HG03558 (cell line): ENCODE results near the gene SPATA32.

Experiments
- ATAC-seq: cut with Tn5 transposase; IDR thresholded peaks from one replicate; pipeline ENCODE4 v1.9.1; 2021; ENCODE audit warnings: moderate number of reproducible peaks; ENCODE audit not compliant: unreplicated experiment; ENCODE audit errors: extremely low read depth

SPATA32 gene

DNA sequence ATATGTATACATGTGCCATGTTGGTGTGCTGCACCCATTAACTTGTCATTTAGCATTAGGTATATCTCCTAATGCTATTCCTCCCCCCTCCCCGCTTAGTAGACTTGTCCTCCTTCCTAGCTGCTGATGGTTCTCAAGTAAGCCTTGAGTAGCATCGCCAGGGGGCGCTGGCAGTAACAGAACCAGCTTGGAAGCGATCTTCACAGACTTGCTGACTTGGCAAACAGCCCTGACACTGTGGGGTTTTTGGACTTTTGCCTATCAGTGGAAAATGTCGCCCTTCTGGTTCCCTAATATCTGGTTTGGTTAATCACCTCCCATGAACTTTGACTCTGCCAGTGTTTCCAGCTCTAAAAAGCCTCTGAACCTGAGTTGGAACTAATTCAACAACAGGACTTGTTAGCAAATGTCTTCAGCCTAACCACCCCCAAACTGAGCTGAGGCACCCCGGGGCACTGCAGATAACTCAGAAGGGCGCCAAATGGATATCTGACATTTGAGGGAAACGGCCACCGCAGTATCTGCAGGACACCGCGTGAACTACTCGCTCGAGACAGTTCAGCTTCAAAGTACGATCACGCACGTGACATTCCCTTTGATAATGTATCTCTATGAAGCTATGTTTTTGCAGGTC lies 15.4 kb upstream of the SPATA32 start:
- ATAC-seq, result no peak

GRCh38 chr17:45276031-45276430 lies 14.1 kb upstream of the SPATA32 start:
- ATAC-seq, result no peak

DNA sequence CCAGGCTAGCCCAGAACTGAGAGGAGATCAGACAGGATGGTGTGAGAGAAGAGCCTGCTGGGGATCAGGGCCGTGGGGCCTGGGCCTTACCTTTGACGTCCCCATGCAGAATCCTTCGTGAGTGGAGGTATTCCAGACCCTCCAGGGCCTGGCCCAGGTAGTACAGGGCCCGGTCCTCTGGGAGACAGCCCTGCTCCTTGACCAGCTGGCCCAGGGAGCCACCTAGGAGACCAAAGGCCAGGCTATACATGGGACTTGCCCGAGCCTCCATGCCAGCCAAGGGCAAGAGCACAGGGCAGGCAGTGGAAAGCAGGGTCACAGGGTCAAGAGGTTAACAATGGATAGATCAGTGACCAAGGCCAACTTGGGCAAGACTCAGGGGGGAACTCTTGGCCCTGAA lies 12.1 kb upstream of the SPATA32 start:
- ATAC-seq, result no peak

DNA sequence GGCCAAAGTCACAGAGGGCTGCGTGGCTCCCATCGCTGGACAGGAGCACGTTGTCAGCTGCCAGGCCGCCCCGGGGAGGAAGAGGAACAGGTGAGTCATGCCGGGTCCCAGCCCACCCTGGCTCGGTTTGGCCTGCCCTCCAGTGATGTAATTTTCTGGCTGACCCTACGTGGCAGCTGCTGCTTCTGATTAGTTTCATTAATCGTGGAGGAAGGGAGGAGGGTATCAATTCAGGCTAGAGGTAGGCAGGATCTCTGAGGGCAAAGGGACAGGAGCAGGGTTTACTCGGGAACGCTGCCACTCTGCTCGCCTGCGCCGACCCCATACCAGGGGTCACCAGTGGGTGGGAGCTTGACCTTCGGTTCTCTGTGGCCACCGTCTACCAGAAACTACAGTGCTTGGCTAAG lies 11.7 kb upstream of the SPATA32 start:
- no peak for ATAC-seq

GRCh38 chr17:45271603-45272002 lies 9.7 kb upstream of the SPATA32 start:
- no peak for ATAC-seq

DNA sequence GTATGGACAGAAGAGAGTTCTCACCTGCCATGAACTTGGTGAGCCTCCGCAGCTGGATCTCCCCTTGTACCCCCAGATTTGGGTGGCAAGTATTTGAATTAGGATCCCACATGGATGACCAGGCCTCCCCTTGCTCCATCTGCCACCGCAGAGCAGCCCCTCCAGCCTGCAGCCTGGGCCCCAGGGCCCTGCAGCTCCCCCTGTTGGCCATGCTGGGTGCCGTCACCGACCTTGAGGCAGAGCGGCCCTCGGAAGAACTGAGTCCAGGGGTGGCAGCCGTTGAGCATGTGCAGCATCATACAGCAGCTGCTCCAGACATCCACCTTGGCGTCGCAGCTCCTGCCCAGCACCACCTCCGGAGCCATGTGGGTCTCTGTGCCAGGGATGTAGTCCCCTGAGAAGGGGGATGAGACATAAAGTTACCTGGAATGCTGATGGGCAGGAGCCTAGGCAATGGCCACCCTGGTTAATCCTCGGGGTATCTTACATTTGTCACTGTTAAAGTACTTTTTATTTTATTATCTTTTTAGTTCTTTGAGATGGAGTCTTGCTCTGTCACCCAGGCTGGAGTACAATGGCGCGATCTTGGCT lies 9.0 kb upstream of the SPATA32 start:
- ATAC-seq, result no peak

- ATAC-seq, result no peak
Measured at GRCh38 chr17:45269912-45270311, 8.0 kb upstream of the SPATA32 start.

DNA sequence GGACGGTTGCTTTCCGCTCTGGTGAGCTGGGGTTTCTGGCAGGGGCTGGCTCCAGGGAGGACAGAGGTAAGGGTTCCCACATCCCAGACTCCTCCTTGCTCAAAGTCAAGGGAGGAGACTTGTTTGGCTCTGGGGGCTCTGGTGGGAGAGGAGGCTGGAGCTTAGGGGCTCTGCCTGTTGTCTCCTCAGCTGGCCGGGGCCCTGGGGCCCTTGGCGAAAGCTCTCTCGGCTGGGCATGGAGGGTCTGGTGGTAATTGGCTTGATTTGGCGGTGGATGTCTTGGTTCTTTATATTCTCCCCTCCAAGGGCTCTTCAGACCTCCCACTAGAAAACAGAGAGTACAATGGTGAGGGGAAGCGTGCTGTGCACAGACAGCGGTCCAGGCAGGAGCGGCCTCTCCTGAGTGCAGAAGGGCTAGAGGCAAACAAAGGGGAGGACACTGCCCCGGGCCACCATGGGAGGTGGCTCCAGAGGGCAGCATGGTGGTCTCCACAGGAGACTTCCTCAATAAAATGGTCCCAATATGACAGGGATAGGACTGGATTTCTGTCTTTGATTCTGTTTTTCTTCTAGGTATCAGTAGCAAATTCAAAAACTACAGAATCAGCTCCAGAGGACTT lies 5.7 kb upstream of the SPATA32 start:
- no peak for ATAC-seq

- no peak for ATAC-seq
Measured at GRCh38 chr17:45266372-45266926, 4.6 kb upstream of the SPATA32 start.

- ATAC-seq, result no peak
Measured at GRCh38 chr17:45265821-45266220, 3.9 kb upstream of the SPATA32 start.

DNA sequence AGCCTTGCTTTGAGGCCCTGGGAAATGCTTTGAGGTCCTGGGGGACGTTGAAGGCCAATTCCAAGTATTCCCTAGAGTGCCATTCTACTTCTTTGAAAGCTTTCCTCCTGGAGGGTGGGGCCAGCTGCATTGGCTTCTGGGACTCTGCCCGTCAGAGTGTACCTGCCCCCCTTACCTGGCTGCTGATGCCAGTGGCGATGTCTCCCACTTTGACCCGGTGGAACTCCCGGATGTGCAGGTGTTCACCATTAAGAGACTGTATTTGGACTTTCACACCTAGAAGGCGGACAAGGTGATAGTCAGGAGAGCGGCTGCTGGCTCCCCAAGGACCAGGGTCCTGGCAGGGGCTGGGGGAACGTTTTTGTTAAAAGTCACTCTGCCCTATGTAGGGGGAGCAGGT lies 3.1 kb upstream of the SPATA32 start:
- no peak for ATAC-seq

GRCh38 chr17:45264430-45264829 lies 2.5 kb upstream of the SPATA32 start:
- no peak for ATAC-seq

- ATAC-seq, result no peak
Measured at GRCh38 chr17:45263477-45263860, 1.6 kb upstream of the SPATA32 start.

DNA sequence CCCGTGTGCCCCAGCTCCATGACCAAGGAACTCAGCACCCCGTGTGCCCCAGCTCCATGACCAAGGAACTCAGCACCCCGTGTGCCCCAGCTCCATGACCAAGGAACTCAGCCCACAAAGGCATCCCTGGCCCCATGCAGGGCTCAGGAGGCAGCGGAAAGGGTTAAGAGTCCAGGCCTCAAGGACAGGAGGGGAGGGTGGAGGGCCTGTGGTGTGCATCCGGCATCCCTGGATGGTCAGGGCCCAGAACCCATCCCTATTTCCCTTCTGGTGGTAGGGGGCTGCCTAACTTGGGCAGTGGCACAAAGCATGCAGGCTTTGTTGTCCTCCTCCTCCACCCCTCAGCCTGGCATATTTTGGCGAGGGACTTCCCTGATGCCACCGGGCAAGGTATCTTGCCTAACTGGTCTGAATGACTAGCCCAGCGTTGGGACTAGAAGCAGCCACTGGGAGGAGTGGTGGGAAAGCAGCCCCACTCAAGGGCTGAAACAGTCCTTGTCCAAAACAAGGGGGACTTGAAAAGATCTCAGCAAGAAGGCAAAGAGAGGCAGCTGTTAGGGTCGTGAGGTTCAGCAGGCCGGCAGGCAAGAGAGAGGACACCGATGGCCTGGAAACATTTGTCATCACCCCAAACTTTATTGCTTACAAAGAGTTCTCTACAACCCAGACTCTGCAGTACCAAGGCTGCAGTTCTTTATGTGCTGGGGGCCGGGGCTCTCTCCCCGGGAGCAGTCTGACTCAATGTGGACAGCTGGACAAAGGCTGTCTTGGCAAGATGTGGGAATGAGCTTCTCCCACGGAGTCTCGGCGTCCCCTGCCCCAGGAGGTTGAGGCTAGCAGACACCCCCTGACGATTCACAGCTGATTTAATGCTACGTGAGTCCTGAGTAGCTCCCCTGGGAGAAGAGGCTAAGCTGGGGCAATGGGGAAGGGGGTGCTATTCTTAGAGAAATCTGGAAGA lies 902 bp upstream of the SPATA32 start:
- ATAC-seq, result no peak

- ATAC-seq, result no peak
Measured at GRCh38 chr17:45260204-45260783, 1.6 kb downstream of the SPATA32 start.

DNA sequence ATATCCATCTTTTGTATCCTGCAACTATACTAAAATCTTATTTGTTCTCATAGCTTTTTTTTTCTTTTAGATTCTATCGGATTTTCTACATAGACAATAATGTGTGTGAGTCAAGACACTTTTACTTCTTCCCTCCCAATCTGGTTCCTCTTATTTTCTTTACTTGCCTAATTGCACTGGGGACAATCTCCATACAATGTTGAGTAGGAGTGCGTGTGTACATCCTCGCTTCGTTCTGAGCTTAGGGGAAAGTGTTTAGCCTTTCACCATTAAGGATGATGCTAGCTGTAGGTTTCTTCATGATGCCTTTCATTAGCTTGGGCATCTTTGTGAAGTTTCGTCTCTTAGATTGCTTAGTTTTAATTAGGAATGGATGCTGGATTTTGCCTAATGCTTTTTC lies 2.9 kb downstream of the SPATA32 start:
- ATAC-seq, result no peak

DNA sequence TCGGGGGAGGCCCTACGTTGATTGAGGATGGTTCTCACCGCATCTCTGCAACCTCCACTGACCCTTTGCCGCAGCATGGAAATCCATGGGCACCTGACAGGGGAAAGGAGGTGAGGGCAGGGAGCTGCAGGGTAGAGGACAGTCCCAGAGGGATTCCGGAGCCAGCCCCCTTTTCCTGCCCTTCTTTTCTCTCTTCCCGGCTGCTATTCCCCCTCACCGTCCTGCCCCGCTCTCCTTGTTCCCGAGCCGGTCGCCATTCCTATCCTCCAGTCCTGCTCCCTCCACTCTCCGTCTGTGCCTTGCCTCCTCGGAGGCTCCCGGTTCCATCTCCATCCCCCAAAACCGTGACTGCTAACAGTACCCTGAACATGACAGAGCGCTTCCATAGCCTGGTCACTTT lies 4.8 kb downstream of the SPATA32 start:
- ATAC-seq, result no peak

DNA sequence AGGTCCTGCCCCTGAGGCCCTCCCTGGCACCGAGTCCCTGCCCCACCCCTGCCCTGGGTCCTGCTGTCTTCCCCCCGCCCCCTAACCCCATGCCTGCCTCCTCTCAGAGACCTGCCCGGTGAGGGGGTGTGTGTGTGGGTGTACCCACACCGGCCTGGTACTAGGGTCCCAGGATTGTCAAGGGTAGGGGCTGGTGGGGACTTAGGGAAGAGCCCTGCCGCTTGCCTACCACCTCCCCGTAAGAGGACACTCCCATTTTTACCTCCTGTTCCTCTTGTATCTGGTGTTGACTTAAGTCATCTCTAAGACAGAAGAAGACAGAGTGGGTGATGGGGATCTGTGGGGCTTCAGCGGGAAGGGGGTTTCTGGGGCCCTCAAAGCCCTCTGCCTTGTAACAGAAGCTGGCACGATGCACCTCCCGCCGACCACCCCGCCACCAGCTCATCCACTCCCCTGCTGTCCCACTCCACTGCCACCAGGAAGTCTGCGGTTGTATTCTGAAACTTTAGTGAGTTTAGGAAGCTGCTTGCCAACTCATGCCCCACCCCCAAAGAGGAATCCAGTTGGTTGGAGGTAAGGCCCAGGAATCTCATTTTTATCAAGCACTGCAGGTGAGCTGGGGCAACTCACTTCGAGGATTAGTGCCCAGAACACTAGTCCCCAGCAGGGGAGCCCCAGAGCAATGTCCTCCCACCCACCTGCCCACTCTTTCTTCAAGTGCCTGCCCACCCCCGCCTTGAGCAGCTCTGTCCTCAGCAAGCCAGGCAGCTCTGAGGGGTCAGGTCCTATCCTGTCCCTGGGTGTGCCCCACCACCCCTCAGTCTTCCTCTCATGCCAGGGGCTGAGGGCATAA lies 5.6 kb downstream of the SPATA32 start:
- ATAC-seq, result no peak

DNA sequence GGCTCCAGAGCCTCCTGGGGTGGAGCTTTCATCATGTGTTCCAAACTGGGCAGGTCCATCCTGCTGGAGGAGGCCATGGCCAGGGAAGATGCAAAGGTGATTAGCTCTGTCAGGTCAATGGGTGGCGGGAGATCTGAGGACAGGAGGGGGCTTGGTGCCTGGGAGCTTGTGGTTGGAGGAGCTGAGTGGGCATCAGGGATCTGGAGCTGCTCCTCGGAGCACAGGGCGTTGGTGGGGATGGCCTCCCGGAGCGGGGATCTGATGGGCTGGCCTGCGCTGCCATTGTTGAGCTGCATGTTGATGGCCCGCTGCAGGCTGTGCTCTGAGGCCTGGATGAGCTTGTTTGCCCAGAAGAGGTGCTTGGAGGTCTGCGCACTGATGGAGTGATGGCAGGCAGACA lies 6.5 kb downstream of the SPATA32 start:
- no peak for ATAC-seq
